DND-41 (cell line): Measurements from ENCODE around the gene DTNBP1.

Source experiments
- ATAC-seq: fragments of 200-7000 bp; cut with Tn5 transposase; 3 replicates; pipeline ENCODE4 v1.9.1; 2021; ENCODE audit warnings: low read depth; ENCODE audit not compliant: insufficient read depth
- DNase-seq: peaks from one replicate; pipeline ENCODE4 v3.0.0-alpha.2; 2020
- H2AFZ ChIP-seq: 2 replicates; pipeline ENCODE4 v1.6.0; 2012; ENCODE audit warnings: low read depth, low read length
- H3K27ac ChIP-seq: 2 replicates; pipeline ENCODE4 v1.5.1; 2012; ENCODE audit warnings: low read length, inconsistent platforms
- H3K27me3 ChIP-seq: fragments of 200-600 bp; sonication (generic); 2 replicates; pipeline ENCODE4 v1.6.0; 2012; ENCODE audit warnings: low read length, mild to moderate bottlenecking, inconsistent platforms; ENCODE audit not compliant: insufficient read depth, poor library complexity
- H3K36me3 ChIP-seq: 2 replicates; pipeline ENCODE4 v1.5.1; 2012; ENCODE audit warnings: low read length, inconsistent platforms; ENCODE audit not compliant: insufficient read depth
- H3K4me1 ChIP-seq: 2 replicates; pipeline ENCODE4 v1.5.1; 2012; ENCODE audit warnings: mild to moderate bottlenecking, low read length; ENCODE audit not compliant: insufficient read depth
- H3K4me2 ChIP-seq: 2 replicates; pipeline ENCODE4 v1.6.0; 2012; ENCODE audit warnings: mild to moderate bottlenecking, moderate library complexity, low read length, inconsistent platforms; ENCODE audit not compliant: insufficient read depth
- H3K4me3 ChIP-seq, 2 experiments: fragments of 200-600 bp in 1 of 2; shearing (Covaris generic) in 1 of 2; 2 replicates each; pipeline ENCODE4 v1.5.1; 2012 to 2016; ENCODE audit warnings: inconsistent platforms in 2 of 2, low read length in 2 of 2, mild to moderate bottlenecking in 2 of 2, low read depth in 1 of 2, moderate library complexity in 1 of 2
- H3K79me2 ChIP-seq: 2 replicates; pipeline ENCODE4 v1.6.0; 2012; ENCODE audit warnings: low read length, inconsistent platforms; ENCODE audit not compliant: insufficient read depth
- H3K9ac ChIP-seq: 2 replicates; pipeline ENCODE4 v1.6.0; 2012; ENCODE audit warnings: low read depth, mild to moderate bottlenecking, inconsistent platforms, low read length, moderate library complexity
- H3K9me3 ChIP-seq: 2 replicates; pipeline ENCODE4 v1.5.1; 2012; ENCODE audit warnings: low read length, moderate library complexity, mild to moderate bottlenecking, inconsistent platforms; ENCODE audit not compliant: insufficient read depth, severe bottlenecking
- H4K20me1 ChIP-seq: 2 replicates; pipeline ENCODE4 v1.6.0; 2012; ENCODE audit warnings: low read length; ENCODE audit not compliant: insufficient read depth
- CTCF ChIP-seq: IDR thresholded peaks from 2 replicates; pipeline ENCODE4 v1.5.1; 2012; ENCODE audit warnings: borderline replicate concordance, low read length, moderate library complexity, mild to moderate bottlenecking; ENCODE audit not compliant: poor library complexity, severe bottlenecking; ENCODE audit errors: extremely low read depth
- EZH2 ChIP-seq: IDR thresholded peaks from 3 replicates; pipeline ENCODE4 v1.6.1; 2012; ENCODE audit warnings: borderline replicate concordance, low read depth, mild to moderate bottlenecking, moderate library complexity, low read length, inconsistent platforms; ENCODE audit not compliant: severe bottlenecking

The DTNBP1 gene

GRCh38 chr6:15499125-15499524, 163.7 kb downstream of the DTNBP1 start:
- Histone ChIP-seq H3K9me3 (no peaks in the 10 kb centered on the region), H3K27me3 (no peaks in the 10 kb centered on the region), H2AFZ (no peak overlapping the region), H3K36me3 (peaks cover 87% of the 10 kb centered on the region), H3K9ac (no peak overlapping the region), H3K4me2 (no peak overlapping the region), H3K79me2 (no peaks in the 10 kb centered on the region), H4K20me1 (peaks cover 19% of the 10 kb centered on the region), H3K4me3 (no peak overlapping the region), H3K27ac (no peak overlapping the region), H3K4me1 (no peaks in the 10 kb centered on the region)
- DNase-seq (no peak), ATAC-seq (no peak)
- TF ChIP-seq EZH2 (no peak), CTCF (no peak)

- DNase-seq (no peak), ATAC-seq (no peak)
- no peak for TF ChIP-seq EZH2
- TF ChIP-seq CTCF = no peak
- no peak overlapping the region for H3K9ac ChIP-seq
- peaks cover 82% of the 10 kb centered on the region for H3K36me3 ChIP-seq
- H3K79me2 ChIP-seq = no peaks in the 10 kb centered on the region
- H3K4me1 ChIP-seq = no peaks in the 10 kb centered on the region
- no peak overlapping the region for H3K4me3 ChIP-seq
- H3K4me2 ChIP-seq = no peak overlapping the region
- no peak overlapping the region for H2AFZ ChIP-seq
- H3K27ac ChIP-seq = no peak overlapping the region
- H3K27me3 ChIP-seq = no peaks in the 10 kb centered on the region
- no peaks in the 10 kb centered on the region for H3K9me3 ChIP-seq
- peaks cover 14% of the 10 kb centered on the region for H4K20me1 ChIP-seq
Measured at GRCh38 chr6:15498640-15499039, 164.2 kb downstream of the DTNBP1 start.

- H4K20me1 ChIP-seq = peaks cover 14% of the 10 kb centered on the region
- H3K4me1 ChIP-seq = no peaks in the 10 kb centered on the region
Measured at GRCh38 chr6:15496345-15497131, 166.3 kb downstream of the DTNBP1 start.

More at GRCh38 chr6:15496345-15497131, 166.3 kb downstream of the DTNBP1 start:
- H3K36me3 ChIP-seq = peaks cover 70% of the 10 kb centered on the region
- no peak overlapping the region for H3K9ac ChIP-seq
- H3K9me3 ChIP-seq = no peaks in the 10 kb centered on the region
- H2AFZ ChIP-seq = no peak overlapping the region
- ATAC-seq (no peak), DNase-seq (no peak)
- H3K27me3 ChIP-seq = no peaks in the 10 kb centered on the region
- 0 out of 2 replicates have a peak overlapping the region, but pooled peaks have one; percentile 40 for H3K27ac ChIP-seq
- no peak overlapping the region for H3K4me3 ChIP-seq
- no peaks in the 10 kb centered on the region for H3K79me2 ChIP-seq
- no peak overlapping the region for H3K4me2 ChIP-seq
- TF ChIP-seq EZH2 (no peak), CTCF (no peak)
